GM12872 (cell line): ENCODE measurements around the gene SPRY1.

ENCODE experiments used
- CTCF ChIP-seq: IDR thresholded peaks from 3 replicates; pipeline ENCODE4 v1.5.1; 2011; ENCODE audit warnings: low read depth, mild to moderate bottlenecking, low read length, moderate library complexity; ENCODE audit not compliant: insufficient read depth

SPRY1 gene

GRCh38 chr4:123433976-123434375, 37.4 kb downstream of the SPRY1 start:
- no peak for TF ChIP-seq CTCF

- TF ChIP-seq CTCF: no peak
These were observed 38.9 kb downstream of the SPRY1 start for GRCh38 chr4:123435246-123436113.

- no peak for TF ChIP-seq CTCF
These were observed 41.4 kb downstream of the SPRY1 start for GRCh38 chr4:123438031-123438430.

- no peak for TF ChIP-seq CTCF
These were observed 47.0 kb downstream of the SPRY1 start for GRCh38 chr4:123443401-123444289.

- TF ChIP-seq CTCF: no peak
These were observed 47.7 kb downstream of the SPRY1 start for GRCh38 chr4:123444290-123444731.

- TF ChIP-seq CTCF: no peak
These were observed 50.4 kb downstream of the SPRY1 start for GRCh38 chr4:123446865-123447474.

GRCh38 chr4:123449362-123449761, 52.8 kb downstream of the SPRY1 start:
- TF ChIP-seq CTCF: no peak
